Smooth muscle cell (in vitro differentiated cells): ENCODE data around the gene GALNT4. TPM values are rescaled to one million over a fixed set of nuclear protein-coding genes. Genes with fewer than 3 reads are reported as not detected.

ENCODE experiments used
- DNase-seq: peaks from one replicate; lab custom pipeline; 2025; ENCODE audit not compliant: unreplicated experiment; lab: John Stamatoyannopoulos, UW
- H2AFZ ChIP-seq: fragments of 200-600 bp; sonication (generic); 2 replicates; pipeline ENCODE4 v1.6.0; 2016; ENCODE audit warnings: antibody characterized with exemption, low read depth, mild to moderate bottlenecking
- H3F3A ChIP-seq: fragments of 200-600 bp; sonication (generic); 2 replicates; pipeline ENCODE4 v1.6.0; 2017; ENCODE audit warnings: antibody characterized with exemption, low read depth
- H3K27ac ChIP-seq: fragments of 200-600 bp; sonication (generic); 2 replicates; pipeline ENCODE4 v1.5.1; 2016; ENCODE audit warnings: low read depth, mild to moderate bottlenecking
- H3K27me3 ChIP-seq: fragments of 200-600 bp; sonication (generic); 2 replicates; pipeline ENCODE4 v1.6.1; 2016; ENCODE audit warnings: low read depth, mild to moderate bottlenecking
- H3K36me3 ChIP-seq: fragments of 200-600 bp; sonication (generic); 2 replicates; pipeline ENCODE4 v1.5.1; 2016; ENCODE audit warnings: low read depth
- H3K4me1 ChIP-seq: fragments of 200-600 bp; sonication (generic); 2 replicates; pipeline ENCODE4 v1.5.1; 2016; ENCODE audit warnings: low read depth
- H3K4me2 ChIP-seq: fragments of 200-600 bp; sonication (generic); 2 replicates; pipeline ENCODE4 v1.6.0; 2016; ENCODE audit warnings: mild to moderate bottlenecking
- H3K4me3 ChIP-seq: fragments of 200-600 bp; sonication (generic); 2 replicates; pipeline ENCODE4 v1.5.1; 2016; ENCODE audit warnings: mild to moderate bottlenecking
- H3K79me2 ChIP-seq: fragments of 200-600 bp; sonication (generic); 2 replicates; pipeline ENCODE4 v1.6.0; 2016; ENCODE audit warnings: low read depth, mild to moderate bottlenecking
- H3K9ac ChIP-seq: fragments of 200-600 bp; sonication (generic); 2 replicates; pipeline ENCODE4 v1.6.0; 2016; ENCODE audit warnings: low read depth
- H3K9me3 ChIP-seq: fragments of 200-600 bp; sonication (generic); replicated peaks from 2 replicates; pipeline ENCODE4 v1.5.1; 2016; ENCODE audit warnings: low read depth
- H4K20me1 ChIP-seq: fragments of 200-600 bp; sonication (generic); 2 replicates; pipeline ENCODE4 v1.6.0; 2016; ENCODE audit warnings: low read depth
- WGBS: methylation state at CpG from one replicate; pipeline ENCODE4 v1.1.7; 2016; ENCODE audit warnings: low lambda C conversion rate; 5-methylcytosine and 5-hydroxymethylcytosine counted together
- polyA plus RNA-seq: library from polyadenylated mRNA; unstranded; fragments of >200 nt; fragmentation: Nextera tagmentation; extraction: Ambion mirVana; gene quantifications from 2 replicates; pipeline ENCODE4 v1.2.1, GENCODE V29; 2016
- small RNA-seq: library from RNA; depleted of rRNA; stranded (forward); fragments of <200 nt; gene quantifications from one replicate; pipeline ENCODE3, GENCODE V24; 2014
- total RNA-seq: library from RNA; depleted of rRNA; stranded (reverse); fragments of >200 nt; gene quantifications from 2 replicates; pipeline ENCODE4 v1.2.3, GENCODE V29; 2014
- TF ChIP-seq, protein P1 (sequence below): fragments of 200-600 bp; sonication (generic); IDR thresholded peaks from 2 replicates; pipeline ENCODE4 v1.5.1; 2017; ENCODE audit warnings: borderline replicate concordance, mild to moderate bottlenecking, antibody characterized with exemption; ENCODE audit not compliant: insufficient read depth, poor library complexity, severe bottlenecking

The GALNT4 gene
- total and polyA plus RNA-seq, 2 experiments from 2014 or later = 2.3 to 3.6 TPM

DNA sequence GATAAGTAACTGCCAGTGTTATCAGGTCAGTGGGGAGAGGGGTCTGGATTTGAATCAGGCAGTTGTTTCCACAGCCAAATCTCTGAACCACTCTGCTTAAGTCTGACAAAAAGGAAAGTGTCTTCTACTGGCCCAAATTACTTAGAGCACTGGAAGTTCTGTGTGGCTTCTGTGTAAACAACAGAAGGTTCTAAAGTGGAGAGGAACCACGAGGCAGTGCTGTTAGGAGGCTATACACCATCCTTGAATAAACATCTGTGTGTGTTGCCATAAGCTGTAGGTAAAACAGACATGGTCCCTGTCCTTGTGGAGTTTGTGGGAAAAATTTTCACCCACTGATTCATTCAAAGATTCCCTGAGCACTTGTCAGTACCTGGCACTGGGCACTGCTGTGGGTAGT is 50.0 kb downstream of the GALNT4 start:
- Histone ChIP-seq H3K27ac (no peak overlapping the region), H3K4me3 (no peak overlapping the region), H3K9ac (no peak overlapping the region), H3K36me3 (no peaks in the 10 kb centered on the region), H3K4me2 (no peak overlapping the region), H3K79me2 (no peaks in the 10 kb centered on the region), H3K9me3 (no peaks in the 10 kb centered on the region), H3K4me1 (no peaks in the 10 kb centered on the region), H3K27me3 (no peaks in the 10 kb centered on the region), H3F3A (no peaks in the 10 kb centered on the region), H4K20me1 (no peaks in the 10 kb centered on the region), H2AFZ (no peak overlapping the region)
- no peak for DNase-seq
- TF ChIP-seq, protein P1, sequence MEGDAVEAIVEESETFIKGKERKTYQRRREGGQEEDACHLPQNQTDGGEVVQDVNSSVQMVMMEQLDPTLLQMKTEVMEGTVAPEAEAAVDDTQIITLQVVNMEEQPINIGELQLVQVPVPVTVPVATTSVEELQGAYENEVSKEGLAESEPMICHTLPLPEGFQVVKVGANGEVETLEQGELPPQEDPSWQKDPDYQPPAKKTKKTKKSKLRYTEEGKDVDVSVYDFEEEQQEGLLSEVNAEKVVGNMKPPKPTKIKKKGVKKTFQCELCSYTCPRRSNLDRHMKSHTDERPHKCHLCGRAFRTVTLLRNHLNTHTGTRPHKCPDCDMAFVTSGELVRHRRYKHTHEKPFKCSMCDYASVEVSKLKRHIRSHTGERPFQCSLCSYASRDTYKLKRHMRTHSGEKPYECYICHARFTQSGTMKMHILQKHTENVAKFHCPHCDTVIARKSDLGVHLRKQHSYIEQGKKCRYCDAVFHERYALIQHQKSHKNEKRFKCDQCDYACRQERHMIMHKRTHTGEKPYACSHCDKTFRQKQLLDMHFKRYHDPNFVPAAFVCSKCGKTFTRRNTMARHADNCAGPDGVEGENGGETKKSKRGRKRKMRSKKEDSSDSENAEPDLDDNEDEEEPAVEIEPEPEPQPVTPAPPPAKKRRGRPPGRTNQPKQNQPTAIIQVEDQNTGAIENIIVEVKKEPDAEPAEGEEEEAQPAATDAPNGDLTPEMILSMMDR = no peak
- WGBS = 85% methylated on average over 1 of the region's 1 CpG

Small RNAs within 50 kb of the gene (small RNA-seq; reads per million reads assigned to genes)
- not detected for gene AC025034.2
- gene POC1B-GALNT4 = 0.13 reads per million

Other genes with a start within 250 kb of the GALNT4 start
- 147 and 195 TPM in 2 replicates for gene DUSP6, start 172.3 kb downstream of the GALNT4 start, total RNA-seq
- 135 and 192 TPM in 2 replicates for gene DUSP6, start 172.3 kb downstream of the GALNT4 start, polyA plus RNA-seq
- 13.3 and 21.6 TPM in 2 replicates for gene POC1B, start 1.3 kb upstream of the GALNT4 start, total RNA-seq
- 9.1 and 11.7 TPM in 2 replicates for gene POC1B, start 1.3 kb upstream of the GALNT4 start, polyA plus RNA-seq
- gene ATP2B1, start 184.0 kb upstream of the GALNT4 start, total RNA-seq = 70.1 and 81.7 TPM in 2 replicates
- 42.8 and 76.2 TPM in 2 replicates for gene ATP2B1, start 184.0 kb upstream of the GALNT4 start, polyA plus RNA-seq